HG02970 (cell line): Measurements from ENCODE around the gene ELOB.
A peak's percentile ranks its signal among the peaks of the same experiment; 100 is the strongest.

Experiments
- ATAC-seq: cut with Tn5 transposase; IDR thresholded peaks from one replicate; pipeline ENCODE4 v1.9.1; 2021; ENCODE audit warnings: mild to moderate bottlenecking, moderate library complexity, moderate number of reproducible peaks; ENCODE audit not compliant: unreplicated experiment, low FRiP score

Gene ELOB

GRCh38 chr16:2769675-2770056, 7.4 kb downstream of the ELOB start:
- no peak for ATAC-seq

DNA sequence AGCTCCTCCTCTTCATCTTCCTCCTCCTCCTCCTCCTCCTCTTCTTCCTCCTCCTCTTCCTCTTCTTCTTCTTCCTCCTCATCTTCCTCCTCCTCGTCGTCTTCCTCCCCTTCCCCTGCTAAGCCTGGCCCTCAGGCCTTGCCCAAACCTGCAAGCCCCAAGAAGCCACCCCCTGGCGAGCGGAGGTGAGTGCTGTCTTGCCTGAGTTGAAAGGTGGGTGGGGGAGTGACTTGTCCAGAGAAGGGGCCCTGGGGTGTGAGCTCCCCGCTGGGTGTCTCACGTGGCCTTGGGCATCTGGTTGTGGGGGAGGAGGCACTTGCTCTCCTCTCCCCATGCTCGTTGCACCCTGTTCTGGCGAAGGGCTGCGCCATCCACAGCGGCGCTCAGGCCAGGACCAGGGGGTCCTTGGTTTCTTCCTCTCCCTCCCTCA, 8.0 kb downstream of the ELOB start:
- no peak for ATAC-seq

DNA sequence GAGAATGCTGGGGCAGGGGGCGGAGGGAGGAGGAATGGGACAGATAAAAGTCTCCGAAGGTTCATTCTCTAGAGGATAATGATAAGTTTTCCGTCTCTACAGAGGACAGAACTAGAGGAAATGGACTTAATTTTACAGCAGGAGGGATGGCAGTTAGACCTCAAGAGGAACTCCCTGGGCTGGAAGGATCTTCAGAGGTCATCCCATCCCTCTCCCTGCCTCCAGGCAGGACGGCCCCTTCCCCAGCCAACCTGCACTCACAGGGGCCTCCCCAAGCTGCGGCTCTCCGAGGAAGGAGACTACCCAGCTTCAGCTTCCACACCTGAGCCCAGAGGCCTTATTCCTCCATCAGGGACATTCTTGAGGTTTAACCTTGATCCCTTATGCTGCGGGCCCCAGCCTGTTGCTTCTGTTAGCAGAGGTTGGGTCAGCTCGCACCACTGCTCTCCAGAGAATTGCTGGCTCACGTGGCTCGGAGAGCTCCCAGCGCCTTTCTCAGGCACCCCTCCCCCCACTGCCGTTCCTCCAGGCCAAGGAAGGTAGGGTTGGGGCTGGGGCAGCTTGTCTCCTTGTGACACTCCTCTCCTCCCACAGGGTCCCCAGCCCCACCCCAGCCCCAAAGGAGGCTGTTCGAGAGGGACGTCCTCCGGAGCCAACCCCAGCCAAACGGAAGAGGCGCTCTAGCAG, 8.5 kb downstream of the ELOB start:
- ATAC-seq: no peak

DNA sequence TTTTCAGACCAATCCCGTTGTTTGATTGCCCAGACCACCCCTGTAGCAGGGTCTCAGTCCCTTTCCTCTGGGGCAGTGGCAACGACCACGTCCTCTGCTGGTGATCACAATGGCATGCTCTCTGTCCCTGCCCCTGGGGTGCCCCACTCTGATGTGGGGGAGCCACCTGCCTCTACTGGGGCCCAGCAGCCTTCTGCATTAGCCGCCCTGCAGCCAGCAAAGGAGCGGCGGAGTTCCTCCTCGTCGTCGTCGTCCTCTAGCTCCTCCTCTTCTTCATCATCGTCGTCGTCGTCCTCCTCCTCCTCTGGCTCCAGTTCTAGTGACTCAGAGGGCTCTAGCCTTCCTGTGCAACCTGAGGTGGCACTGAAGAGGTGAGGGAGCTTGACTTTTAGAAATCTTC, 9.2 kb downstream of the ELOB start:
- ATAC-seq: no peak

DNA sequence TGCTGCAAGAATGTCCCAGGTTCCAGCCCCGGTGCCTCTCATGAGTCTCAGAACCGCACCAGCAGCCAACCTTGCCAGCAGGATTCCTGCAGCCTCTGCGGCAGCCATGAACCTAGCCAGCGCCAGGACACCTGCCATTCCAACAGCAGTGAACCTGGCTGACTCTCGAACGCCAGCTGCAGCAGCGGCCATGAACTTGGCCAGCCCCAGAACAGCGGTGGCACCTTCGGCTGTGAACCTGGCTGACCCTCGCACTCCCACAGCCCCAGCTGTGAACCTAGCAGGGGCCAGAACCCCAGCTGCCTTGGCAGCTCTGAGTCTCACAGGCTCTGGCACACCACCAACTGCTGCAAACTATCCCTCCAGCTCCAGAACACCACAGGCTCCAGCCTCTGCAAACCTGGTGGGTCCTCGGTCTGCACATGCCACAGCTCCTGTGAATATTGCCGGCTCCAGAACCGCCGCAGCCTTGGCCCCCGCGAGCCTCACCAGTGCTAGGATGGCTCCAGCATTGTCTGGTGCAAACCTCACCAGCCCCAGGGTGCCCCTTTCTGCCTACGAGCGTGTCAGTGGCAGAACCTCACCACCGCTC, 9.8 kb downstream of the ELOB start:
- no peak for ATAC-seq

GRCh38 chr16:2766430-2767139, 10.5 kb downstream of the ELOB start:
- no peak for ATAC-seq

DNA sequence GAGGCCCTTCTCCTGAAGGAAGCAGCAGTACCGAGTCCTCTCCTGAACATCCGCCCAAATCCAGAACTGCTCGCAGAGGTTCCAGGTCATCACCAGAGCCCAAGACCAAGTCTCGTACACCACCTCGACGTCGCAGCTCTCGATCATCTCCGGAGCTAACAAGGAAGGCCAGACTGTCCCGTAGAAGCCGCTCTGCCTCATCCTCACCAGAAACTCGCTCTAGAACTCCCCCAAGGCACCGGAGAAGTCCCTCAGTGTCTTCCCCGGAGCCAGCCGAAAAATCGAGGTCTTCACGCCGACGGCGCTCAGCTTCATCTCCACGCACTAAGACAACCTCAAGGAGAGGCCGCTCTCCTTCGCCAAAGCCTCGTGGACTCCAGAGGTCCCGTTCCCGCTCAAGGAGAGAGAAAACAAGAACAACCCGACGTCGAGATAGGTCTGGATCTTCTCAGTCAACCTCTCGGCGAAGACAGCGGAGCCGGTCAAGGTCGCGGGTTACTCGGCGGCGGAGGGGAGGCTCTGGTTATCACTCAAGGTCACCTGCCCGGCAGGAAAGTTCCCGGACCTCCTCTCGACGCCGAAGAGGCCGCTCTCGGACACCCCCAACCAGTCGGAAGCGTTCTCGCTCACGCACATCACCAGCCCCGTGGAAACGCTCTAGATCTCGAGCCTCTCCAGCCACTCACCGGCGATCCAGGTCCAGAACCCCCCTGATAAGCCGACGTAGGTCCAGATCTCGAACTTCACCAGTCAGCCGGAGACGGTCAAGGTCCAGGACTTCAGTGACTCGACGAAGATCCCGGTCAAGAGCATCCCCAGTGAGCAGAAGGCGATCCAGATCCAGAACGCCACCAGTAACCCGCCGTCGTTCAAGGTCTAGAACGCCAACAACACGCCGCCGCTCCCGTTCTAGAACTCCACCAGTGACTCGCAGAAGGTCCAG, 11.3 kb downstream of the ELOB start:
- ATAC-seq: no peak

DNA sequence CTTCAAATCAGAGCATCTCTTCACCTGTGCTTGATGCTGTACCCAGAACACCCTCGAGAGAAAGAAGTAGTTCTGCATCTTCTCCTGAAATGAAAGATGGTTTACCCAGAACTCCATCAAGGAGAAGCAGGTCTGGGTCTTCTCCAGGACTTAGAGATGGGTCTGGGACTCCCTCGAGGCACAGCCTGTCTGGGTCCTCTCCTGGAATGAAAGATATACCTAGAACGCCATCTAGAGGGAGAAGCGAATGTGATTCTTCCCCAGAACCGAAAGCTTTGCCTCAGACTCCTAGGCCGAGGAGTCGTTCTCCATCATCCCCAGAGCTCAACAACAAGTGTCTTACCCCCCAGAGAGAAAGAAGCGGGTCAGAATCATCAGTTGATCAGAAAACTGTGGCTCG, 12.4 kb downstream of the ELOB start:
- ATAC-seq: no peak

GRCh38 chr16:2763173-2763572, 13.9 kb downstream of the ELOB start:
- ATAC-seq: no peak

- ATAC-seq: no peak
These were observed 14.4 kb downstream of the ELOB start for GRCh38 chr16:2762711-2763110.

DNA sequence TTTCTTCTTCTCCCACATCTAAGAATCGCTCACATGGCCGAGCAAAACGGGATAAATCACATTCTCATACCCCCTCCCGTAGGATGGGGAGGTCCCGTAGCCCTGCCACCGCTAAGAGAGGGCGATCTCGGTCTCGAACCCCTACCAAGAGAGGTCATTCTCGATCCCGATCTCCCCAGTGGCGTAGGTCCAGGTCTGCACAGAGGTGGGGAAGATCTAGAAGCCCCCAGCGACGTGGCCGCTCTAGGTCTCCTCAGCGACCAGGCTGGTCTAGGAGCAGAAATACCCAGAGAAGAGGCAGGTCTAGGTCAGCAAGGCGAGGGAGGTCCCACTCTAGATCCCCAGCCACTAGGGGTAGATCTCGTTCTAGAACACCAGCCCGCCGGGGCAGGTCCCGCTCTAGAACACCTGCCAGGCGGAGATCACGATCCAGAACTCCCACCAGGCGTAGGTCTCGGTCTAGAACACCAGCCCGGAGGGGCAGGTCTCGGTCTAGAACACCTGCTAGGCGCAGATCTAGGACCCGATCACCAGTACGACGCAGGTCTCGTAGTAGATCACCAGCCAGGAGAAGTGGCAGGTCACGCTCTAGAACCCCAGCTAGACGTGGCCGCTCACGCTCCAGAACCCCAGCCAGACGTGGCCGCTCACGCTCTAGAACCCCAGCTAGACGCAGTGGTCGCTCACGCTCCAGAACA, 15.0 kb downstream of the ELOB start:
- ATAC-seq: no peak

- ATAC-seq: no peak
These were observed 15.6 kb downstream of the ELOB start for GRCh38 chr16:2761472-2761871.

GRCh38 chr16:2757344-2757743, 19.7 kb downstream of the ELOB start:
- ATAC-seq: no peak

- no peak for ATAC-seq
These were observed 20.6 kb downstream of the ELOB start for GRCh38 chr16:2756288-2757015.

GRCh38 chr16:2755158-2755557, 21.9 kb downstream of the ELOB start:
- ATAC-seq: no peak

DNA sequence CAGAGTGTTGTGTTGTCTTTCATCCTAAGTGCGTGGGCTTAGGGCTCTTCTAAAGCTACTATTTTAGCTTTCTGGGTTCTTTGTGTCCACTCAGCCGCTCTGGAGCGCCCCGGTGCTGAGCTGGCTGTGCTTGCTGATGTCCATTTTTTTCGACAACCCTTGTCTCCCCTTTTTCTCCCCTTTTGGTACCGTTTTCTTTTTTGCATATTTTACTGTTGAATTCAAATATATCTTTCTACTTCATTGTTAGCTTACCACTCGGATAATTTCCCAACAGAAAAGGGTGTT, 23.4 kb downstream of the ELOB start:
- no peak for ATAC-seq

GRCh38 chr16:2752850-2753732, 24.0 kb downstream of the ELOB start:
- peak; percentile 49 for ATAC-seq

- ATAC-seq: peak; percentile 87
These were observed 24.8 kb downstream of the ELOB start, which contains the start of gene SRRM2 for GRCh38 chr16:2752035-2752849. TSS of gene SRRM2 (plus strand) at chr16:2752638. CDS start at chr16:2756365, 3,727 bp downstream.
